GM19240 (cell line): ENCODE data around the gene CAMK2G.

ENCODE experiments used
- DNase-seq: peaks from one replicate; pipeline ENCODE4 v3.0.0; 2011; ENCODE audit warnings: low spot score; ENCODE audit not compliant: insufficient read length

The CAMK2G gene

GRCh38 chr10:73865107-73865458, 9.3 kb downstream of the CAMK2G start:
- DNase-seq, result no peak

DNA sequence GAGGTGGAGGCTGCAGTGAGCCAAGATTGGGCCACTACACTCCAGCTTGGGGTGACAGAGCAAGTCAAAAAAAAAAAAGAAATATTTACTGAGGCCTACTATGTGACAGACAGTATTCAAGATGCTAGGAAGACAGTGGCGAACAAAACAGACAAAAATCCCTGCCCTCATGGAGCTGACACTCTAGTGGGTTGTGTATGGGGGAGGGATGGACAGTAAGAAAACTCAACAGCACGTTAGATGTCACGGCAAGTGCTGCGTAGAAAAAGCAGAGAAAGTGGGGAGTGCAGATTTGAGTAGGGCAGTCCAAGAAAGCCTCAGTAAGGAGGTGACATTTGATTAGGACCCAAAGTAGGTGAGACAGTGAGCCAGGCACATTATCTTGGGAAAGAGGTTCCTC, 10.1 kb downstream of the CAMK2G start:
- no peak for DNase-seq

GRCh38 chr10:73863039-73863817, 11.1 kb downstream of the CAMK2G start:
- DNase-seq, result no peak

GRCh38 chr10:73862011-73862410, 12.3 kb downstream of the CAMK2G start:
- no peak for DNase-seq

DNA sequence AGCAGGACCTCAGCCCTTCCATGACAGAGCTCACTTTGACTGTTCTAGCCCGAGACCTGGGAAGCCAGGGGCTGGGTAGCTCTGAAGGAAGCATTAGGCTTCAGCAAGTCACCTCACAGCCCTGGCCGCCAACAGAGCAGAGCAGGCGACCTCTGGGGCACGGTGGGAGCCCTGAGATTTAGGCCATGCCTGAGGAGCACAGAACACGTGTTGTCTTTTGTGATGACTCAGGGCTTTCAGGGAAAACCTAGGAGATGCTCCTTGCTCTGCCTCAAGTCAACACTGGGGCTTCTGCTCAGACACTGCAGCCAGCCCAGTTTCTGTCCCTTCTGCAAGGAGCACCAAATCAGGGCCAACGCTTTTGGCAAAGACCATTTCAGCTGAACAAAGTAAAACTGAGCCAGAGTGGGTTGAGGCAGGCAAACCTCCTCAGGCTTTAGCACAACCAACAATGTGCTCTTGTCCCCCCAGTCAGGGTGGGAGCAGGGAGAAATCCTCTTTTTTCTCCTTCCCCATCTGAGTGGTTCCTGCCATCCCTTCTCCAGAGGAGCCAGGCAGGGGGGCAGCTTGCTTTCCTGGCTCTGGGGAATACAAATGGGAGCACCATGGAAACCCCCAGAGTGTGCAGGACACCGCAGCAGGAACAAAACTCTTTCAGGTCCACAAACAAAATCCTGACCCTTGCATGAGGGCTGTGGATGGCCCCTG, 14.4 kb downstream of the CAMK2G start:
- DNase-seq, result no peak

DNA sequence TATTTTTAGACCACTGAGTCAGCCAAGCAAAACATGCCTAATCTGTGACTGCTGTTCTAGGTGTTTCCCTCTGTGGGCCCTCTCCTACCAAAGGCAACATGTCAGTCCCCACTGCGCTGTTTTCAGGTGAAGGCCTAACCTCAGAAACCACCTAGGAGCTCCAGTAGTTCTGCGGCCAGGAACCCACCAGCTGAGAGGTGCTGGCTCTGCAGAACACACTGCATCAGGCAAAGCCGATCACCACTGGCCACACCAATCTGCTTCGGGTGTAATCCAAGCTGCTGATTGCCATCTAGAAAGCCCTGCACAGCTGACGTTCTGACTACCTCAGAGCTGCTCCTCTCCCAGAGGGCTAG, 14.9 kb downstream of the CAMK2G start:
- DNase-seq, result no peak

GRCh38 chr10:73858750-73859427, 15.5 kb downstream of the CAMK2G start:
- no peak for DNase-seq

DNA sequence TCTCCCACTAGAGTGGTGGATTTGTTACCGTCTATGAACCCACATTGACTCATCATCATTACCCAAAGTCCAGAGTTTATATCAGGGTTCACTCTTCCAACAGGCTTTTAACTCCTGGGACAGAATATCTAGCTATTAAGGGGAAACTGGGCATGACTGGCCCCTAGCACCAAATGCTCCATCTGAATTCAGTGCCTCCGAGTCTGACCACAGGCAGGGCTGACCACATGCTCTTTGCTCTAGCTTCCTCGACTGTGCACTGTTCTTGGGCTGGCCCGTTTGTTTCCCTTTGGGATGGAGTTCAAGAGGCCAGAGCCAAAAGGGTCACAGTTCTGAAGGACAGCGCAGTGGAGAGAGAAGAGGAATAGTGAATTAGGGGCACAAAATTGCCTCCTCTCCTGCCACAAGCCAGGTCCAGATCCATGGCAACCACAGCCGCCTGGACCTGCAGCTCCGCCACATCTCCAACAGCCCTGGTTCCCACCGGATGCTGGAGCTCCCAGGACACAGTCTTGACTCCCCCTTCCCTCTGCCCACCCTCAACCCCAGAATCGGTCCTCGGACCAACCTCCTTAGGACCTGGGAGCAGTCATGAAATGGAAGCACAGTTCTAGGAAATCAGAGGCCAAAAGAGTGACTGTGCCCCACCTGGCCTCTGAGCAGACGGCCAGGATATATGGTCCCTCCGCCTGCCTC, 16.2 kb downstream of the CAMK2G start:
- DNase-seq, result no peak

DNA sequence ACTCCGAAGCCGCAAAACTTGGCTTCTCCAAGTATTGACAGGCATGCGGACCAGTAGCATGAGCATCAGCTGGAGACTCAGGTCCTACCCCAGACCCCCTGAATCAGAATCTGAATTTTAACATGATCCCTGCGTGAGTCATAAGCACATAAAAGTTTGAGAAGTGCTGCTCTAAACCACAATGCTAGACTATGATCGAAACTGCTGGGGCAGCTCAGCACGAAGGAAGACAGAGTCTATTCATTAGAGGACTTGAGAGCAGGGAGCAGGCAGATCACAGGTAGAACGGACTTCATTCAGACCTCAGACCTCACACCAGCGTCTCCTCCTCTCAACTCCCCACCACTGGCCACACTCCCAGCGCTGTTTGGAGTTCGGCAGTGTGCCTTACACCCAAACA, 16.9 kb downstream of the CAMK2G start:
- no peak for DNase-seq

DNA sequence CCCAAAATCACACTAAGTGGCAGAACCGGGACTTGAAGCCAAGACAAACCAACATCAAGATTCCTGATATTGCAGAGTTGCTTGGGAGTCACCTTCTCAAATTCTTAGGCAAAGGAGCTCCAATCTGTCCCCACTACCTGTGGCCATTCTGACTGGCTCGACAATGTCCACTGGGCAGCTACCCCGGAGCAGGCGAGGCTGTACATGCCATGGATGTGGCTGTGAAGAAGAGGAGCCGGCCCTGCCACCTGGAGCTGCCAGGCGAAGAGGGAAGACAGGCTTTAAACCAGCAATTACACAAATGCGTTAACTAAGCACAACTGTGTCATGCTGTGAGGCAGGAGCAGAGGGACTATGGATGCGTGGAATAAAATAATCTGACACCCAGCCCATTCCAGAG, 18.1 kb downstream of the CAMK2G start:
- no peak for DNase-seq

- no peak for DNase-seq
These were observed 18.9 kb downstream of the CAMK2G start for GRCh38 chr10:73855413-73855812.

DNA sequence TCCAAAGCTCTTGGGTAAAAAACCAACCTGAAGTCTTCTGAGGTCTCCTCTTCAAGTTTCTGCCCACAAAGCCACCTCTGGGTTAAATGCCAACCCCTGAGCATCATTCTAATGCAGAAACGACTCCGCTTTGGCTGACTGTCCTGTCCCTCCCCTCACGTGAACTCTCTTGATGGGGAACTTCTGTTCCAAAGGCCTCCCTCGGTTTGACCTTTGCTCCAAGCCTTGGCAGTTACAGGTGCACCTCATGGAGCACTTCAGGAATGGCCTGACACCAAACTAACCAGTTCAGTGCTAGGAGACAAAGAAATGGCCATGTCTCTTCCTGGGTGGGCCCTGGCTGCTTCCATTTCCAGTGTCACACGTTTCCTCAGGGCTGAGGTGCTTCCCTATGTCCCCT, 20.0 kb downstream of the CAMK2G start:
- DNase-seq, result no peak

- no peak for DNase-seq
These were observed 21.2 kb downstream of the CAMK2G start for GRCh38 chr10:73853196-73853595.

GRCh38 chr10:73850863-73851461, 23.4 kb downstream of the CAMK2G start:
- no peak for DNase-seq

- no peak for DNase-seq
These were observed 24.1 kb downstream of the CAMK2G start for GRCh38 chr10:73850211-73850610.

DNA sequence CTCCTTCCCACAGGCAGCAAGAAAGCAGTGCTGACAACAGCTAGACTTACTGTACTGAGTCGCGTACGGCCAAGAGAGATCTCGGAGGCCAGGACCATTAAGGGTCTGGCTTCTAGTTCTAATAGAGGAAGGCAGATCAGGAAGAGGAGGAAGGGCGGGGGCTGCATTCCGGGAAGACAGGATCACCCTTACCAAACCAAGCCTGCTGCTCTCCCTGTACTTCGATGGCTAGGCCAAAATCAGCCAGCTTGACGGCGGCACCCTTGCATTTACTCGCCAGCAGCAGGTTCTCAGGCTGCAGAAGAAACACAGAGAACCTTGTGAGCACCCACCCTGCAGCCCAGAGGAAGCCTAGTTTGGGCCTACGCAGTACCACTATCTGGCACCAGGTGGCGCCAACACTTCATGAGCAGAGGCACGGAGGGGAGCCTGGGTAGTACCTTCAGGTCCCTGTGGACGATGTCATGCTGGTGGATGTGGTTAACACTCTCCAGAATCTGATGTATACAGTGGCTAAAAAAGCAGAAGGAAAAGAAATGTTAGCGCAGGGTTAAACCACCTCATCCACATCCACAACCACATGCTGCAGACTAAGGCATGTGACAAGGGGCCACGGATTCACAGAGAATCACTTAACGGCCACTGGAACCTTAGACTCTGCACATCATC, 25.4 kb downstream of the CAMK2G start:
- DNase-seq, result peak; percentile 97

DNA sequence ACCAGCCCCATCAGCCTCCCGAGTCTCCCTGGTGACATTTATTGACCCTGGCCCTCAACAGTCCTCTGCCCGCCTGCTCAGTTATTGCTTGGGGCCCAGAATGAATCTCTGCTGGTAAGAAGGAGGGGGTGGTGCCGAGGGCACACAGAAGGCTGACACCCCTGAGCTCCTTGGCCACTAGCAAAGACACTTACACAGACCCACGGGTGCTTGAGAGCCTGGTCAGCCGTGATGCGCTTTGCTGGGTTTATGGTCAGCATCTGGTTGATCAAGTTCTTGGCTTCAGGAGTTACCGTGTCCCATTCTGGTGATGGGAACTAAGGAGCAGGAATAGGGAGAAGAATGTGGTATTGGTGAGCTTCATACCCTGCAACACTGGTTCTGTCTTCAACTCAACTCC, 27.3 kb downstream of the CAMK2G start:
- DNase-seq, result no peak

GRCh38 chr10:73843261-73843660, 31.1 kb downstream of the CAMK2G start:
- DNase-seq, result no peak

DNA sequence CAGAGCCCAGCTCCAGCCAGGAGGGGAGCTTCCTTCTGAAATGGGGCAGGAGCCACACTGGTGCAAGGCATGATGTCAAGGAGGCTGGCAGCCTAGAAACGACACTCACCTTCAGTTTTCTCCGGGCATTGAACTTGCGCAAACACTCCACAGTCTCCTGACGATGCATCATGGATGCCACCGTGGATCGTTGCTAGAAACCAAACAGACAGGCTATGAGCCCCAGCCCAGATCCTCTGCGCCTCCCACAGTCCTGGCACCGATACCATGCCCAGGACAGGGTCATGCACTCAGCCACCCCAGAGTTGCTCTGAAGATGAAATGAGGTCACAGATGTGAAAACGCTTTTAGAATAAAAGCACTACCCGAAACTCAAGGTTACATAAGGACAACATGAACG, 32.0 kb downstream of the CAMK2G start:
- no peak for DNase-seq

GRCh38 chr10:73841526-73842285, 32.6 kb downstream of the CAMK2G start:
- no peak for DNase-seq
